Smooth muscle cell (in vitro differentiated cells): ENCODE measurements around the gene RBM17. TPM values are rescaled to one million over a fixed set of nuclear protein-coding genes. Genes with fewer than 3 reads are reported as not detected.

Experiments used
- DNase-seq: peaks from one replicate; lab custom pipeline; 2025; ENCODE audit not compliant: unreplicated experiment; lab: John Stamatoyannopoulos, UW
- H2AFZ ChIP-seq: fragments of 200-600 bp; sonication (generic); 2 replicates; pipeline ENCODE4 v1.6.0; 2016; ENCODE audit warnings: antibody characterized with exemption, low read depth, mild to moderate bottlenecking
- H3F3A ChIP-seq: fragments of 200-600 bp; sonication (generic); 2 replicates; pipeline ENCODE4 v1.6.0; 2017; ENCODE audit warnings: antibody characterized with exemption, low read depth
- H3K27ac ChIP-seq: fragments of 200-600 bp; sonication (generic); 2 replicates; pipeline ENCODE4 v1.5.1; 2016; ENCODE audit warnings: low read depth, mild to moderate bottlenecking
- H3K27me3 ChIP-seq: fragments of 200-600 bp; sonication (generic); 2 replicates; pipeline ENCODE4 v1.6.1; 2016; ENCODE audit warnings: low read depth, mild to moderate bottlenecking
- H3K36me3 ChIP-seq: fragments of 200-600 bp; sonication (generic); 2 replicates; pipeline ENCODE4 v1.5.1; 2016; ENCODE audit warnings: low read depth
- H3K4me1 ChIP-seq: fragments of 200-600 bp; sonication (generic); 2 replicates; pipeline ENCODE4 v1.5.1; 2016; ENCODE audit warnings: low read depth
- H3K4me2 ChIP-seq: fragments of 200-600 bp; sonication (generic); 2 replicates; pipeline ENCODE4 v1.6.0; 2016; ENCODE audit warnings: mild to moderate bottlenecking
- H3K4me3 ChIP-seq: fragments of 200-600 bp; sonication (generic); 2 replicates; pipeline ENCODE4 v1.5.1; 2016; ENCODE audit warnings: mild to moderate bottlenecking
- H3K79me2 ChIP-seq: fragments of 200-600 bp; sonication (generic); 2 replicates; pipeline ENCODE4 v1.6.0; 2016; ENCODE audit warnings: low read depth, mild to moderate bottlenecking
- H3K9ac ChIP-seq: fragments of 200-600 bp; sonication (generic); 2 replicates; pipeline ENCODE4 v1.6.0; 2016; ENCODE audit warnings: low read depth
- H3K9me3 ChIP-seq: fragments of 200-600 bp; sonication (generic); replicated peaks from 2 replicates; pipeline ENCODE4 v1.5.1; 2016; ENCODE audit warnings: low read depth
- H4K20me1 ChIP-seq: fragments of 200-600 bp; sonication (generic); 2 replicates; pipeline ENCODE4 v1.6.0; 2016; ENCODE audit warnings: low read depth
- WGBS: methylation state at CpG from one replicate; pipeline ENCODE4 v1.1.7; 2016; ENCODE audit warnings: low lambda C conversion rate; 5-methylcytosine and 5-hydroxymethylcytosine counted together
- polyA plus RNA-seq: library from polyadenylated mRNA; unstranded; fragments of >200 nt; fragmentation: Nextera tagmentation; extraction: Ambion mirVana; gene quantifications from 2 replicates; pipeline ENCODE4 v1.2.1, GENCODE V29; 2016
- total RNA-seq: library from RNA; depleted of rRNA; stranded (reverse); fragments of >200 nt; gene quantifications from 2 replicates; pipeline ENCODE4 v1.2.3, GENCODE V29; 2014
- TF ChIP-seq, protein P1 (sequence below): fragments of 200-600 bp; sonication (generic); IDR thresholded peaks from 2 replicates; pipeline ENCODE4 v1.5.1; 2017; ENCODE audit warnings: borderline replicate concordance, mild to moderate bottlenecking, antibody characterized with exemption; ENCODE audit not compliant: insufficient read depth, poor library complexity, severe bottlenecking

The RBM17 gene
- total and polyA plus RNA-seq, 2 experiments from 2014 or later = 20.0 to 68.3 TPM

DNA sequence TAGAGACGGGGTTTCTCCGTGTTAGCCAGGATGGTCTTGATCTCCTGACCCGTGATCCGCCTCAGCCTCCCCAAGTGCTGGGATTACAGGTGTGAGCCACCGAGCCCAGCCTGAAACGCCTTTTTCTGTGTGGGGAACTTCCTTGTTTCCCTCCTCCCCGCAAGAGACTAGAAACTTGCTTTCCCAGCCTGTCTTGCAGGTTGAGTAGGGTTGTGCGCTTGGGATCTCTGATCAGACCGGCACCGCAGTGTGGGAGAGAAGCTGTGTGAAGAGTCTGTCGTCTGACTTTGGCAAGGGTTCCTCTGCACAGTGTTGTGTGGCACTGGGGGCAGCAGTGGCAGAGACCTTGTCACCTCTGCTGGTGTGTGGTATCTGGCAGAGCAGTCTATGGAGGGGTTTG, 28.9 kb downstream of the RBM17 start:
- Histone ChIP-seq H3K4me1 (no peaks in the 10 kb centered on the region), H3K27ac (no peak overlapping the region), H3K4me2 (no peak overlapping the region), H3F3A (peaks cover 23% of the 10 kb centered on the region), H3K27me3 (no peaks in the 10 kb centered on the region), H2AFZ (no peak overlapping the region), H3K9ac (no peak overlapping the region), H3K9me3 (no peaks in the 10 kb centered on the region), H3K79me2 (no peaks in the 10 kb centered on the region), H3K36me3 (peaks cover 13% of the 10 kb centered on the region), H4K20me1 (peaks cover 14% of the 10 kb centered on the region), H3K4me3 (no peak overlapping the region)
- 97% methylated on average over 11 of the region's 11 CpGs for whole genome bisulfite sequencing
- TF ChIP-seq, protein P1, sequence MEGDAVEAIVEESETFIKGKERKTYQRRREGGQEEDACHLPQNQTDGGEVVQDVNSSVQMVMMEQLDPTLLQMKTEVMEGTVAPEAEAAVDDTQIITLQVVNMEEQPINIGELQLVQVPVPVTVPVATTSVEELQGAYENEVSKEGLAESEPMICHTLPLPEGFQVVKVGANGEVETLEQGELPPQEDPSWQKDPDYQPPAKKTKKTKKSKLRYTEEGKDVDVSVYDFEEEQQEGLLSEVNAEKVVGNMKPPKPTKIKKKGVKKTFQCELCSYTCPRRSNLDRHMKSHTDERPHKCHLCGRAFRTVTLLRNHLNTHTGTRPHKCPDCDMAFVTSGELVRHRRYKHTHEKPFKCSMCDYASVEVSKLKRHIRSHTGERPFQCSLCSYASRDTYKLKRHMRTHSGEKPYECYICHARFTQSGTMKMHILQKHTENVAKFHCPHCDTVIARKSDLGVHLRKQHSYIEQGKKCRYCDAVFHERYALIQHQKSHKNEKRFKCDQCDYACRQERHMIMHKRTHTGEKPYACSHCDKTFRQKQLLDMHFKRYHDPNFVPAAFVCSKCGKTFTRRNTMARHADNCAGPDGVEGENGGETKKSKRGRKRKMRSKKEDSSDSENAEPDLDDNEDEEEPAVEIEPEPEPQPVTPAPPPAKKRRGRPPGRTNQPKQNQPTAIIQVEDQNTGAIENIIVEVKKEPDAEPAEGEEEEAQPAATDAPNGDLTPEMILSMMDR = no peak
- no peak for DNase-seq

DNA sequence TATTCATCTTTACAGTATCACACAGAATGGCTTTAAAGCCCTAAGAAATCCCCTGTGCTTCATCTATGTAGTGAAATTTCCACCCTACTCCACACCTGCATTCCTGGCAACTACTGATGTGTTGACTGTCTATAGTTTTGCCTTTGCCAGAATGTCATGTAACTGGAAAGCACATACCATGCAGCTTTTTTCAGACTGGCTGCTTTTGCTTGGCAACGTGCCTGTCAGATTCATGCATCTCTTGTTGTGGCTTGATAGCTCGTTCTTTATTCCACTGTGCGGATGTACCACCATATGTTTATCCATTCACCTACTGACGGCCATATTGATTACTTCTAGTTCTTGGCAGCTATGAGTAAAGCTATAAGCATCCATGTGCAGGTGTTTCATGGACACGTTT, 30.6 kb downstream of the RBM17 start:
- no peaks in the 10 kb centered on the region for H3K79me2 ChIP-seq
- no peak overlapping the region for H3K4me2 ChIP-seq
- TF ChIP-seq, protein P1 = no peak
- DNase-seq = no peak
- no peaks in the 10 kb centered on the region for H3K27me3 ChIP-seq
- H3K4me3 ChIP-seq = no peak overlapping the region
- H3K36me3 ChIP-seq = no peaks in the 10 kb centered on the region
- H2AFZ ChIP-seq = no peak overlapping the region
- WGBS = 94% methylated on average over 5 of the region's 5 CpGs
- no peaks in the 10 kb centered on the region for H3K9me3 ChIP-seq
- peaks cover 14% of the 10 kb centered on the region for H4K20me1 ChIP-seq
- H3K27ac ChIP-seq = no peak overlapping the region
- no peak overlapping the region for H3K9ac ChIP-seq
- H3K4me1 ChIP-seq = no peaks in the 10 kb centered on the region
- H3F3A ChIP-seq = peaks cover 15% of the 10 kb centered on the region

DNA sequence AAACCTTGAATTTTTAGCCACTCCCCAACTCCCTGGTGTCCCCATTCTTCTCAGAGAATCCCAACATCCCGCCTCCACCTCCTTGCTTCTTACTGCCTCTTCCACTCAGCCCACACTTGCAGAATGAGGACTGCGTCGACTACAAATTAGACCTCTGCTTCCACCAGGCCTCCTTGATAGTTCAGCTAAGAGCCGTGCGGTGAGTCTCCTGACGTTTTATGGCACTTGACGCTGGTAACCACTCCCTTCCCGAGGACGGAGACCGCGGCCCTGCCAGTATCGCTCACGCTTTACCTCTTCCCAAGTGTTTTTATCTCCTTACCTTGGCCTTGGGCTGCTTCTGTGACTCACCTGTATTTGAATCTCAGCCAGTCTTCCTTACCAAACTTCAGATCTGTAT, 31.1 kb downstream of the RBM17 start:
- Histone ChIP-seq H3K27ac (no peak overlapping the region), H3K79me2 (no peaks in the 10 kb centered on the region), H3K36me3 (no peaks in the 10 kb centered on the region), H3F3A (peaks cover 13% of the 10 kb centered on the region), H4K20me1 (peaks cover 13% of the 10 kb centered on the region), H3K4me3 (no peak overlapping the region), H3K9ac (no peak overlapping the region), H3K4me1 (peaks cover 3% of the 10 kb centered on the region), H3K4me2 (no peak overlapping the region), H3K9me3 (no peaks in the 10 kb centered on the region), H3K27me3 (no peaks in the 10 kb centered on the region), H2AFZ (no peak overlapping the region)
- 84% methylated on average over 13 of the region's 13 CpGs for WGBS
- no peak for DNase-seq
- TF ChIP-seq, protein P1 = no peak

DNA sequence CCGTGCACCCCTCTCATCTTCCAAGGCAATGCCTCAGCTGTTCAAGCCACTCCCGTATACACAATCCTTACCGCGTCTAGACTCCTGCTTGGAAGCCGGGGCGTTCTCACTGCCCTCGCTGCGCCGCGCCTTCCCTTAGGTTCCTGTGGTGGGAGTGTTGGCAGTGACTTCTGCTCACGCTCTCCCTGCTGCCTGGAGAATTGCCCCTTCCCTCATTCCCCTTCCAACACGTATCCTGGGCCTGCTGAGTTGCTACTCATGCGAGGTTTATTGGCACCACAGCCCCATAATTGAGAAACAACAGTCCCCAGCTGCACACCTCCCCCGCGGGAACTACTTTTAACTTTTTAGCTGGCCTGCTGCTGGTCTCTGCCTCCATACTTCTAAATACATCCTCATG, 31.9 kb downstream of the RBM17 start:
- no peaks in the 10 kb centered on the region for H3K9me3 ChIP-seq
- no peaks in the 10 kb centered on the region for H3K79me2 ChIP-seq
- TF ChIP-seq, protein P1 = no peak
- WGBS = 79% methylated on average over 15 of the region's 15 CpGs
- H3K36me3 ChIP-seq = no peaks in the 10 kb centered on the region
- H3K27ac ChIP-seq = peak overlapping the region; percentile 40
- H3K4me2 ChIP-seq = no peak overlapping the region
- peaks cover 8% of the 10 kb centered on the region for H4K20me1 ChIP-seq
- H3K9ac ChIP-seq = no peak overlapping the region
- H3K4me1 ChIP-seq = peaks cover 7% of the 10 kb centered on the region
- H2AFZ ChIP-seq = no peak overlapping the region
- H3F3A ChIP-seq = peaks cover 14% of the 10 kb centered on the region
- no peaks in the 10 kb centered on the region for H3K27me3 ChIP-seq
- H3K4me3 ChIP-seq = no peak overlapping the region
- no peak for DNase-seq
